Neural cell (in vitro differentiated cells): ENCODE data around the gene TAPBPL. TPM values are rescaled to one million over a fixed set of nuclear protein-coding genes. Genes with fewer than 3 reads are reported as not detected.

Experiments
- H2AFZ ChIP-seq: fragments of 200-600, 300-800 bp; sonication (generic), shearing (Covaris generic); 2 replicates; pipeline ENCODE4 v1.6.0; 2014; ENCODE audit warnings: low read depth, mild to moderate bottlenecking, antibody characterized with exemption, low read length, moderate library complexity
- H3F3A ChIP-seq: fragments of 200-600 bp; shearing (Covaris generic); 2 replicates; pipeline ENCODE4 v1.6.1; 2016; ENCODE audit warnings: mild to moderate bottlenecking, moderate library complexity, mixed read lengths, antibody characterized with exemption, low read length; ENCODE audit not compliant: insufficient read depth, poor library complexity, severe bottlenecking
- H3K27ac ChIP-seq: fragments of 200-600, 300-800 bp; sonication (generic), shearing (Covaris generic); 2 replicates; pipeline ENCODE4 v1.5.1; 2014; ENCODE audit warnings: mild to moderate bottlenecking, low read length, moderate library complexity
- H3K27me3 ChIP-seq: fragments of 300-800, 200-600 bp; sonication (generic), shearing (Covaris generic); 2 replicates; pipeline ENCODE4 v1.6.0; 2014; ENCODE audit warnings: mild to moderate bottlenecking, low read depth, low read length, moderate library complexity; ENCODE audit not compliant: insufficient read depth
- H3K36me3 ChIP-seq: fragments of 300-800, 200-600 bp; sonication (generic), shearing (Covaris generic); 2 replicates; pipeline ENCODE4 v1.5.1; 2014; ENCODE audit warnings: mild to moderate bottlenecking, antibody characterized with exemption, low read length, moderate library complexity; ENCODE audit not compliant: insufficient read depth
- H3K4me2 ChIP-seq: fragments of 300-800, 200-600 bp; sonication (generic), shearing (Covaris generic); 2 replicates; pipeline ENCODE4 v1.6.0; 2014; ENCODE audit warnings: mild to moderate bottlenecking, low read length
- H3K4me3 ChIP-seq: fragments of 300-800, 200-600 bp; sonication (generic), shearing (Covaris generic); 2 replicates; pipeline ENCODE4 v1.5.1; 2014; ENCODE audit warnings: mild to moderate bottlenecking, low read length, moderate library complexity
- H3K79me2 ChIP-seq: fragments of 200-600 bp; shearing (Covaris generic); replicated peaks from 2 replicates; pipeline ENCODE4 v1.6.0; 2014; ENCODE audit warnings: mild to moderate bottlenecking, low read length, moderate library complexity; ENCODE audit not compliant: insufficient read depth
- H3K9ac ChIP-seq: fragments of 300-800, 200-600 bp; sonication (generic), shearing (Covaris generic); 2 replicates; pipeline ENCODE4 v1.6.1; 2016; ENCODE audit warnings: mild to moderate bottlenecking, low read length, mixed read lengths
- H3K9me2 ChIP-seq: fragments of 200-600 bp; shearing (Covaris generic); 2 replicates; pipeline ENCODE4 v1.6.1; 2016; ENCODE audit warnings: mild to moderate bottlenecking, low read length, mixed read lengths; ENCODE audit not compliant: insufficient read depth
- H3K9me3 ChIP-seq: fragments of 200-600, 300-800 bp; sonication (generic), shearing (Covaris generic); 2 replicates; pipeline ENCODE4 v1.6.1; 2016; ENCODE audit warnings: mild to moderate bottlenecking, mixed run types, low read length, moderate library complexity, mixed read lengths
- H4K20me1 ChIP-seq: fragments of 200-600 bp; shearing (Covaris generic); 2 replicates; pipeline ENCODE4 v1.6.1; 2016; ENCODE audit warnings: mild to moderate bottlenecking, mixed run types; ENCODE audit not compliant: insufficient read depth
- CTCF ChIP-seq: fragments of 450-650 bp; IDR thresholded peaks from 2 replicates; pipeline ENCODE4 v1.5.1; 2014; ENCODE audit warnings: antibody characterized with exemption, mild to moderate bottlenecking, moderate library complexity; ENCODE audit not compliant: poor library complexity, severe bottlenecking
- EP300 ChIP-seq: fragments of 450-650 bp; conservative IDR thresholded peaks from 2 replicates; pipeline ENCODE4 v1.6.1; 2014; ENCODE audit warnings: antibody characterized with exemption, mild to moderate bottlenecking, moderate library complexity; ENCODE audit not compliant: poor library complexity, severe bottlenecking
- EZH2 ChIP-seq: fragments of 200-600, 300-800 bp; shearing (Covaris generic), sonication (generic); IDR thresholded peaks from 2 replicates; pipeline ENCODE4 v1.6.1; 2014; ENCODE audit warnings: antibody characterized with exemption, low read length, borderline replicate concordance, mild to moderate bottlenecking; ENCODE audit not compliant: insufficient read depth, poor library complexity, severe bottlenecking
- MXI1 ChIP-seq: fragments of 450-650 bp; conservative IDR thresholded peaks from 2 replicates; pipeline ENCODE4 v1.6.1; 2014; ENCODE audit warnings: antibody characterized with exemption, mild to moderate bottlenecking; ENCODE audit not compliant: poor library complexity, severe bottlenecking
- POLR2AphosphoS5 ChIP-seq: IDR thresholded peaks from 2 replicates; pipeline ENCODE4 v1.6.1; 2012
- RAD21 ChIP-seq: fragments of 450-650 bp; conservative IDR thresholded peaks from 2 replicates; pipeline ENCODE4 v1.6.1; 2014; ENCODE audit warnings: antibody characterized with exemption, mild to moderate bottlenecking, moderate library complexity
- SMC3 ChIP-seq: fragments of 450-650 bp; conservative IDR thresholded peaks from 2 replicates; pipeline ENCODE4 v1.6.1; 2014; ENCODE audit warnings: antibody characterized with exemption, mild to moderate bottlenecking, moderate library complexity; ENCODE audit not compliant: poor library complexity
- TAF1 ChIP-seq: IDR thresholded peaks from 2 replicates; pipeline ENCODE4 v1.6.1; 2012; ENCODE audit warnings: low read depth
- polyA plus RNA-seq: library from polyadenylated mRNA; depleted of rRNA; stranded (reverse); fragments of >200 nt; gene quantifications from 2 replicates; pipeline ENCODE4 v1.2.3, GENCODE V29; 2014
- TF ChIP-seq, protein P1 (sequence below): IDR thresholded peaks from 2 replicates; pipeline ENCODE4 v1.6.1; 2012; ENCODE audit warnings: borderline replicate concordance

TAPBPL gene
- polyA plus RNA-seq, 1 donor from 2014 or later = not detected

DNA sequence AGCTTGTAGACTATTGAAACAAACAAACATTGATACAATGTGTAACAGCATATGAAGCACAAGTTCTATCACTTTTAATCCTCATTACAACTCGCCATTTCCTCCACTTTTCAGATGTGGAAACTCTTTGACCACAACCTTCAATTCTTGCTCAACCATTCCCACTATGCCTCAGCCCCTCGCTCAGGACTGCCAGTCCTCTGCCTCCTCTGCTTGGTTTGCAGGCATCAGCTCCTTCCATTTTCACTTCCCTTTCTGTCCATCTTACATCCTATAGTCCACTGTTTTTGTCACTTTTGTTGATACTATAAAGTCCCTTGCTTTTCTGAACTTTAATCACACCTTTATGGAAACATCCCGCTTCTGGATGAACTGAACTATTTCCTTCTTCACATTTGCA is 35.2 kb upstream of the TAPBPL start:
- no peak overlapping the region for H3K27ac ChIP-seq
- TF ChIP-seq CTCF (no peak), MXI1 (no peak), POLR2AphosphoS5 (no peak), EP300 (no peak), TAF1 (no peak), RAD21 (no peak), SMC3 (no peak), EZH2 (no peak)
- TF ChIP-seq, protein P1, sequence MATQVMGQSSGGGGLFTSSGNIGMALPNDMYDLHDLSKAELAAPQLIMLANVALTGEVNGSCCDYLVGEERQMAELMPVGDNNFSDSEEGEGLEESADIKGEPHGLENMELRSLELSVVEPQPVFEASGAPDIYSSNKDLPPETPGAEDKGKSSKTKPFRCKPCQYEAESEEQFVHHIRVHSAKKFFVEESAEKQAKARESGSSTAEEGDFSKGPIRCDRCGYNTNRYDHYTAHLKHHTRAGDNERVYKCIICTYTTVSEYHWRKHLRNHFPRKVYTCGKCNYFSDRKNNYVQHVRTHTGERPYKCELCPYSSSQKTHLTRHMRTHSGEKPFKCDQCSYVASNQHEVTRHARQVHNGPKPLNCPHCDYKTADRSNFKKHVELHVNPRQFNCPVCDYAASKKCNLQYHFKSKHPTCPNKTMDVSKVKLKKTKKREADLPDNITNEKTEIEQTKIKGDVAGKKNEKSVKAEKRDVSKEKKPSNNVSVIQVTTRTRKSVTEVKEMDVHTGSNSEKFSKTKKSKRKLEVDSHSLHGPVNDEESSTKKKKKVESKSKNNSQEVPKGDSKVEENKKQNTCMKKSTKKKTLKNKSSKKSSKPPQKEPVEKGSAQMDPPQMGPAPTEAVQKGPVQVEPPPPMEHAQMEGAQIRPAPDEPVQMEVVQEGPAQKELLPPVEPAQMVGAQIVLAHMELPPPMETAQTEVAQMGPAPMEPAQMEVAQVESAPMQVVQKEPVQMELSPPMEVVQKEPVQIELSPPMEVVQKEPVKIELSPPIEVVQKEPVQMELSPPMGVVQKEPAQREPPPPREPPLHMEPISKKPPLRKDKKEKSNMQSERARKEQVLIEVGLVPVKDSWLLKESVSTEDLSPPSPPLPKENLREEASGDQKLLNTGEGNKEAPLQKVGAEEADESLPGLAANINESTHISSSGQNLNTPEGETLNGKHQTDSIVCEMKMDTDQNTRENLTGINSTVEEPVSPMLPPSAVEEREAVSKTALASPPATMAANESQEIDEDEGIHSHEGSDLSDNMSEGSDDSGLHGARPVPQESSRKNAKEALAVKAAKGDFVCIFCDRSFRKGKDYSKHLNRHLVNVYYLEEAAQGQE = no peak
- H3K9me2 ChIP-seq = no peaks in the 10 kb centered on the region
- no peak overlapping the region for H3K4me2 ChIP-seq
- H2AFZ ChIP-seq = no peak overlapping the region
- no peaks in the 10 kb centered on the region for H3K36me3 ChIP-seq
- no peaks in the 10 kb centered on the region for H3F3A ChIP-seq
- no peaks in the 10 kb centered on the region for H3K9me3 ChIP-seq
- H3K4me3 ChIP-seq = no peak overlapping the region
- no peaks in the 10 kb centered on the region for H3K79me2 ChIP-seq
- no peaks in the 10 kb centered on the region for H3K27me3 ChIP-seq
- H3K9ac ChIP-seq = no peak overlapping the region
- no peaks in the 10 kb centered on the region for H4K20me1 ChIP-seq

DNA sequence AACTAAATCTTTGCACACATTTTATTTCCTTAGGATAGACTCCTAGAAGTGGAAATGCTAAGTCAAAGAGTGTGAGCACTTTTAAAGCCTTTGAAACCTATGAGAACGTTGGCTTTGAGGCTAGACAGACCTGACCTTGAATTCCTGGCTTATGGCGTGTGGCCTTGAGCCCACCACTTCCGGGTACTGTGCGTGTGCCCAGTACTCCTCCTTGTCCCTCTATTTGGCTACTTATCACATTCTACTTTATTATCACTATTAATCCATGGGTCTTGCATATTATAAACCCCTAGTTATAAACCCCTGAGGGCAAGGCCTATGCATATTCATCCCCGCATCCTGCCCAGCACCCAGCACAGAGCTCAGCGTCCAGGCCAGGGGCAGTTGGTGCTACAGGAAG is 33.0 kb upstream of the TAPBPL start:
- Histone ChIP-seq H3K9me3 (no peaks in the 10 kb centered on the region), H3F3A (no peaks in the 10 kb centered on the region), H3K9me2 (no peaks in the 10 kb centered on the region), H3K4me3 (no peak overlapping the region), H3K79me2 (no peaks in the 10 kb centered on the region), H3K36me3 (no peaks in the 10 kb centered on the region), H3K9ac (no peak overlapping the region), H3K27ac (no peak overlapping the region), H2AFZ (no peak overlapping the region), H3K27me3 (no peaks in the 10 kb centered on the region), H3K4me2 (no peak overlapping the region), H4K20me1 (no peaks in the 10 kb centered on the region)
- TF ChIP-seq, protein P1 = no peak
- no peak for TF ChIP-seq TAF1
- no peak for TF ChIP-seq SMC3
- no peak for TF ChIP-seq POLR2AphosphoS5
- no peak for TF ChIP-seq EZH2
- no peak for TF ChIP-seq CTCF
- no peak for TF ChIP-seq MXI1
- no peak for TF ChIP-seq EP300
- no peak for TF ChIP-seq RAD21
